ENCODE data around the gene ZBTB43. TPM values are rescaled to one million over a fixed set of nuclear protein-coding genes. Genes with fewer than 3 reads are reported as not detected.

Gene ZBTB43
- total and polyA plus RNA-seq, 10 donors = 1.4 to 19.2 (median 14.1) TPM

DNA sequence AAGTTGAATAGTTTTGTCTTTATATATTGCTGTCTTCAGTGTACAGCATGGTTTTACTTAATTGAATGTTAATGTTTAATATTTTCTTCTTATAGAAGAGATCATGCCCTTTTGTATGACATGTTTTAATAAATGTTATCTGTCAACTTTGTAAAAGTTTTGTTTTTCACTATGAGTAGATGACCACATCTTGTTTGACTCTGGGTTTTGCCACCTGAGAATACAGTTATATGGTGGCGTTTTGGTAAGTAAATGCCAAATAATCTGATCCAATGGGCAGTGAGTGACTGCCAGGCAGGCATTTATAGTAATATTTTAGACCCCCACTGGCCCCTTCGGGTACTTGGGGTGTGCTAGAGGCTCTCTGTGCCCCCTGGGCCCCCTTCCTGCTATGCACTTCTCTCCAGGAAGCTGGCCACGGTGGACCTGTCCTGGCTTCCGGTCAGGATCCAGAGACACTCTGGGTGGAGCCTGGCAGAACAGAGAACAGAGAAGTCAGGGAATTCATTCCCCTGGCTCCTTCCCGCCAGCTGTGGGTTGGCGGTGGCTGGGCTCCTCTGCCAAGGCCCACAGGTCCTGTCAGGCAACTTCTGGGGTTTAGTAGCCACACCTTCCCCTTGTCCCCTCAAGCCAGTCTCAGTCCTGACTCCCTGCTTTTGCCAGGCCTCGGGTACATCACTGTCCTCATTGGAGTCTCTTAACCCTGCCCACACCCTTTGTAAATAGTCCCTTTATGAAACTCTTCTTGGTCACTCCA, 33.4 kb downstream of the ZBTB43 start:
- no peak for DNase-seq
- 54 to 75% (median 60%) methylated on average over 6 to 7 of the region's 7 CpGs for WGBS, 5 donors
- no peak overlapping the region for H3K4me3 ChIP-seq

GRCh38 chr9:126838895-126839294, 34.1 kb downstream of the ZBTB43 start:
- intact Hi-C loops (cut with DNase I; ENCODE audit: low total_unique reads) = no loop called here
- Histone ChIP-seq H3K4me1 (peaks cover 0 to 16% (median 8%) of the 10 kb centered on the region in 6 donors), H3K4me3 (no peak overlapping the region), H3K36me3 (peaks cover 0 to 61% (median 5%) of the 10 kb centered on the region in 6 donors), H3K27ac (peak overlapping the region in 1 of 8 donors; percentile 51), H3K9me3 (no peaks in the 10 kb centered on the region), H3K27me3 (replicated peaks in 1 of 7) (no peaks in the 10 kb centered on the region)
- DNase-seq = no peak
- WGBS, 5 donors = 74 to 90% (median 84%) methylated on average over 9 to 12 of the region's 12 CpGs
- TF ChIP-seq POLR2AphosphoS5 (IDR thresholded peaks at IDR 0.05) (no peak), POLR2A (IDR thresholded peaks at IDR 0.05) (no peak), CTCF (IDR thresholded peaks at IDR 0.05 in 8 of 11, conservative IDR thresholded peaks at IDR 0.05 in 3 of 11) (no peak)

More for the DNA sequence above, 33.4 kb downstream of the ZBTB43 start:
- peaks cover 0 to 20% (median 10%) of the 10 kb centered on the region in 6 donors for H3K4me1 ChIP-seq
- H3K27me3 ChIP-seq (replicated peaks in 1 of 7) = no peaks in the 10 kb centered on the region
- H3K27ac ChIP-seq = peak overlapping the region in 2 of 8 donors; percentile 22 to 51
- TF ChIP-seq CTCF (IDR thresholded peaks at IDR 0.05 in 8 of 11, conservative IDR thresholded peaks at IDR 0.05 in 3 of 11) (no peak), POLR2AphosphoS5 (IDR thresholded peaks at IDR 0.05) (no peak), POLR2A (IDR thresholded peaks at IDR 0.05) (no peak)
- intact Hi-C loops (cut with DNase I; ENCODE audit: low total_unique reads) = no loop called here
- H3K36me3 ChIP-seq = peaks cover under 1 to 67% (median 12%) of the 10 kb centered on the region in 6 donors
- no peaks in the 10 kb centered on the region for H3K9me3 ChIP-seq

DNA sequence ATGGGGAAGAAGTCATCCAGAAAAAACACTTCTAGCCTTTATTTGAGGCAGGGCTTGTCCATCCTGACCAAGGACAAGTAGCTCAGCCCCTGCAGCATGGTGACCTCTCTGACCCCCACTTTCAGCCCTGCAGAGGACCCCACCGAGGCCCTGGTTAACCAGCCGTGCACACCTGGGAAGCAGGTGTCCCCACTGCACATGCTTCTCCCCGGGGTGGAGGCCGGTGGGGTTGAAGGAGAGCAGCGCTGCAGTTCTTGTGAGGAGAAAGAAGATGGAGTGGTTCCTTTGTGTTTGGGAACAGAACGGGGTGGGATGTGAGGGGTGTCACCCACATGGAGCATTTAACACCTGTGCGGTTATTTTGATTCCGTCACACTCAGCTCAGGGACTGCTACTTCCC, 34.5 kb downstream of the ZBTB43 start:
- peaks cover 0 to 16% (median 7%) of the 10 kb centered on the region in 6 donors for H3K4me1 ChIP-seq
- no peak overlapping the region for H3K4me3 ChIP-seq
- no peak for DNase-seq
- intact Hi-C loops (cut with DNase I; ENCODE audit: low total_unique reads) = no loop called here
- peaks cover 0 to 57% (median 1%) of the 10 kb centered on the region in 6 donors for H3K36me3 ChIP-seq
- H3K27ac ChIP-seq = peak overlapping the region in 1 of 8 donors; percentile 51
- no peak for TF ChIP-seq POLR2AphosphoS5 (IDR thresholded peaks at IDR 0.05)
- no peak for TF ChIP-seq POLR2A (IDR thresholded peaks at IDR 0.05)
- TF ChIP-seq CTCF (IDR thresholded peaks at IDR 0.05 in 8 of 11, conservative IDR thresholded peaks at IDR 0.05 in 3 of 11) = no peak
- WGBS, 5 donors = 79 to 95% (median 87%) methylated on average over 8 of the region's 8 CpGs
- no peaks in the 10 kb centered on the region for H3K9me3 ChIP-seq
- no peaks in the 10 kb centered on the region for H3K27me3 ChIP-seq (replicated peaks in 1 of 7)

GRCh38 chr9:126842220-126842842, 37.5 kb downstream of the ZBTB43 start:
- intact Hi-C loops (cut with DNase I; ENCODE audit: low total_unique reads) = no loop called here
- peaks cover 0 to 10% (median 7%) of the 10 kb centered on the region in 6 donors for H3K4me1 ChIP-seq
- H3K27ac ChIP-seq = no peak overlapping the region
- TF ChIP-seq POLR2A (IDR thresholded peaks at IDR 0.05) = no peak
- TF ChIP-seq POLR2AphosphoS5 (IDR thresholded peaks at IDR 0.05) = no peak
- no peak for TF ChIP-seq CTCF (IDR thresholded peaks at IDR 0.05 in 8 of 11, conservative IDR thresholded peaks at IDR 0.05 in 3 of 11)
- H3K4me3 ChIP-seq = no peak overlapping the region
- WGBS, 5 donors = 89 to 96% (median 91%) methylated on average over 12 to 13 of the region's 13 CpGs
- no peaks in the 10 kb centered on the region for H3K9me3 ChIP-seq
- no peak for DNase-seq
- no peaks in the 10 kb centered on the region for H3K27me3 ChIP-seq (replicated peaks in 1 of 7)
- peaks cover 0 to 26% (median 0%) of the 10 kb centered on the region in 6 donors for H3K36me3 ChIP-seq

Data from spleen (tissue), 11 donors.